IPS-15b (cell line): ENCODE results near the gene TMEM179B.
"Not testable (repeated sequence)": the region's sequence is repeated elsewhere in the genome, so short reads cannot be mapped to it uniquely, and the experiment has no call there.

Experiments used
- H3K27me3 ChIP-seq: one replicate; pipeline ENCODE4 v1.6.1; 2013; ENCODE audit warnings: low read length; ENCODE audit not compliant: control insufficient read depth, insufficient read depth
- H3K36me3 ChIP-seq: one replicate; pipeline ENCODE4 v1.6.1; 2013; ENCODE audit warnings: low read length; ENCODE audit not compliant: control insufficient read depth, insufficient read depth
- H3K4me1 ChIP-seq: one replicate; pipeline ENCODE4 v1.6.1; 2013; ENCODE audit warnings: mild to moderate bottlenecking, low read length; ENCODE audit not compliant: control insufficient read depth, insufficient read depth
- H3K4me3 ChIP-seq: one replicate; pipeline ENCODE4 v1.5.1; 2013; ENCODE audit warnings: low read depth, low read length
- H3K9ac ChIP-seq: one replicate; pipeline ENCODE4 v1.6.1; 2013; ENCODE audit warnings: low read depth, mild to moderate bottlenecking, low read length
- H3K9me3 ChIP-seq: one replicate; pipeline ENCODE4 v1.6.1; 2013; ENCODE audit warnings: mild to moderate bottlenecking, low read length; ENCODE audit not compliant: control insufficient read depth, insufficient read depth

The TMEM179B gene, protein sequence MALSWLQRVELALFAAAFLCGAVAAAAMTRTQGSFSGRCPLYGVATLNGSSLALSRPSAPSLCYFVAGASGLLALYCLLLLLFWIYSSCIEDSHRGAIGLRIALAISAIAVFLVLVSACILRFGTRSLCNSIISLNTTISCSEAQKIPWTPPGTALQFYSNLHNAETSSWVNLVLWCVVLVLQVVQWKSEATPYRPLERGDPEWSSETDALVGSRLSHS

DNA sequence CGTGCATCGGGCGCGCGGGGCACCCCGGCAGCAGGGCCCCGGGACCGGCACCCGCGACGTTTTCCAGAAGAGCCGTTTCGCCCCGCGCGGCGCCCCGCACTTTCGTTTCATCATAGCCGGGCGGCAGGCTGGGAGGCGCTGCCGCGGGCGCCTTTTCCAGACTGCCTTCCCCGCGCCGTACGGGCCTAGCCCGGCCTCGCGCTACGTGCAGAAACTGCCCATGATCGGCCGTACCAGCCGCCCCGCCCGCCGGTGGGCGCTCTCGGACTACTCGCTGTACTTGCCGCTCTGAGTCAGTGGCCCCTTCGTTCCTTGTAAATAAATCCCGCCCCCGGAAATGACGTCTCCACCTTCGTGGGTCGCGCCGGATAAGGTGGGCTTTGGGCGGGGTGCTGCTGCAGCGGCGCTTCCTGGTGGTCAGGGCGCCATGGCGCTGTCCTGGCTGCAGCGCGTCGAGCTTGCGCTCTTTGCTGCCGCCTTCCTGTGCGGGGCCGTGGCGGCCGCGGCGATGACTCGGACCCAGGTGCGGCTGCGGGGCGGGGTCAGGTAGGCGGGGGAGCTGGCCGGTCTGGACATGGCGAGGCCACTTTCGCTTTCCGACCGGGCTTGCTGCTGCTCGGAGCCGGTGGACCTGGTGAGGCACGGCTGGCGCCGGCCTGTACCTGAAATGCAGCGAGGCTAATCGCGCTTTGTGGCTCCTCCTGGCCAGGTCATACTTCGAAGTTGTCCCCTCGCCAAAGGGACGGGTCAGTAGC is at the start of gene TMEM179B:
TSS of gene TMEM179B (plus strand) at position 398 of the 755 bp plus-strand sequence. CDS start at position 428, 30 bp downstream.
- H3K4me3 ChIP-seq = peak within 1 kb of the TSS; percentile 79
- peaks cover 4% of the 10 kb centered on the region for H3K4me1 ChIP-seq
- H3K9me3 ChIP-seq = no peaks in the 10 kb centered on the region
- peak within 1 kb of the TSS; percentile 96 for H3K9ac ChIP-seq
- peaks cover 25% of the 10 kb centered on the region for H3K36me3 ChIP-seq
- H3K27me3 ChIP-seq = no peaks in the 10 kb centered on the region

DNA sequence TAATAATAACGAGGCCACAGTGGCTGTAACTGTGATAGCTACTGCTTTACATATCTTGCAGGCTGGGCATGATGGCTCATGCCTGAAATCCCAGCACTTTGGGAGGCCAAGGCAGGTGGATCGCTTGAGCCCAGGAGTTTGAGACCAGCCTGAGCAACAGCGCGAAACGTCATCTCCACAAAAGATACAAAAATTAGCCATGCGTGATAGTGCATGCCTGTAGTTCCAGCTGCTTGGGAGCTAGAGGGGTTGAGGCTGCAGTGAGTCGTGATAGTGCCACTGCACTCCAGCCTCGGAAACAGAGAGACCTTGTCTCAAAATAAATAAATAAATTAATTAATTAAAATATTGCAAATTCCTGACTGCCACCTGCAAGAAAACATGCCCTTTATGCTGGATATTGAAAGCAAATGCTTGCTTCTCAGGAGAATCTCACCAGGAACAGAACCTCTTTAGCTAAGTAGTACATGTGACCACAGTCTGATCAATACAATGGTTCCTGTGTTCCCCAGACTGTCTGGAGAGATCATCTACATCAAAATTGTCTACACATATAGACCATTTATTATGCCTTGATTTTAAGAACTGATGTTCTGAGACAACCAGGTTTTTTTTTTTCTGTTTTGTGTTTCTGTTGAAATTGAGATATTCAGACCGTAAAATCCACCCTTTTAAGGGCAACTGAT is 39.6 kb upstream of the TMEM179B start:
- Histone ChIP-seq H3K9ac (no peak overlapping the region), H3K27me3 (no peaks in the 10 kb centered on the region), H3K9me3 (no peaks in the 10 kb centered on the region), H3K36me3 (peaks cover 15% of the 10 kb centered on the region), H3K4me3 (no peak overlapping the region), H3K4me1 (no peaks in the 10 kb centered on the region)

DNA sequence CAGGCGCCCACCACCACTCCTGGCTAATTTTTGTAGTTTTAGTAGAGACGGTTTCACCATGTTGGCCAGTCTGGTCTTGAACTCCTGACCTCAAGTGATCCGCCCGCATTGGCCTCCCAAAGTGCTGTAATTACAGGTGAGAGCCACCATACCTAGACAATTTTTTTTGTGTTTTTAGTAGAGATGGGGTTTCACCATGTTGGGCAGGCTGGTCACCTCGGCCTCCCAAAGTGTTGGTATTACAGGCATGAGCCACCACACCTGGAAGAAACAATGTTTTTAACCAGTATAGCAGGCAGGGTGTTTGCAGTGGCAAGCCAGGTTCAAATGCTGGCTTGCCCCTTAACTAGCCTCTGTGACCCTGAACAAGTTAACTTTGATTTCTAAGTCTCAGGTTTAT is 37.3 kb upstream of the TMEM179B start:
- not testable (repeated sequence) for H3K27me3 ChIP-seq, H3K4me3 ChIP-seq, H3K4me1 ChIP-seq, H3K9ac ChIP-seq, H3K9me3 ChIP-seq
- peaks cover 22% of the 10 kb centered on the region for H3K36me3 ChIP-seq

DNA sequence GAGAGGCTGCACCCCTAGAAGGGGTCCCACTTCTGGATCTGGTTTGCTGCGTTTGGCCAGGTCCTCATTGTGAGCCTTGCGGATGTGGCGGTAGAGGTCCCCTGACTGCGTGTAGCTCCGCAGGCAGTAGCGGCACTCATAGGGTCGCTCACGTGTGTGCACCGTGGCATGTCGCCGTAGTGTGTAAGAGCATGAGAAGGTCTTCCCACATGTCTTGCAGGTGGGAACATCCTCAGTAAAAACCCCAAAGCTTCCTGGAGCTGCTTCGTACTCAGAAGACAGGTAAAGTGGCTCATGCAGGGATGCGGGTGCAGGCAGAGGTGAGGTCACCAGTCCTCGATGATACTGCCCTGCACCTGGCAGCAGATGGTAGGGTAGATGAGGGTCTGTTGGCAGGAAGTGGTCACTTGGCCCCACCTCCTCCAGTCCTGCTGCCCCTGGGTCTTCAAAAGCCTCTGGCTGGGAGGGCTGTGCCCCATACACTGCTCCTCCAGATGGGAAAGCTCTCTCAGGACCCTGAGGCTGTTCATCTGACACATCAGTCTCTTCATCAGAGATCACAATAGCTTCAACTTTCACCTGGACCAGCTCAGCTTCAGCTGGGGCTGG is 34.9 kb upstream of the TMEM179B start:
- H3K9me3 ChIP-seq = no peaks in the 10 kb centered on the region
- no peaks in the 10 kb centered on the region for H3K27me3 ChIP-seq
- peaks cover 22% of the 10 kb centered on the region for H3K36me3 ChIP-seq
- no peak overlapping the region for H3K4me3 ChIP-seq
- no peak overlapping the region for H3K9ac ChIP-seq
- H3K4me1 ChIP-seq = peaks cover 5% of the 10 kb centered on the region

DNA sequence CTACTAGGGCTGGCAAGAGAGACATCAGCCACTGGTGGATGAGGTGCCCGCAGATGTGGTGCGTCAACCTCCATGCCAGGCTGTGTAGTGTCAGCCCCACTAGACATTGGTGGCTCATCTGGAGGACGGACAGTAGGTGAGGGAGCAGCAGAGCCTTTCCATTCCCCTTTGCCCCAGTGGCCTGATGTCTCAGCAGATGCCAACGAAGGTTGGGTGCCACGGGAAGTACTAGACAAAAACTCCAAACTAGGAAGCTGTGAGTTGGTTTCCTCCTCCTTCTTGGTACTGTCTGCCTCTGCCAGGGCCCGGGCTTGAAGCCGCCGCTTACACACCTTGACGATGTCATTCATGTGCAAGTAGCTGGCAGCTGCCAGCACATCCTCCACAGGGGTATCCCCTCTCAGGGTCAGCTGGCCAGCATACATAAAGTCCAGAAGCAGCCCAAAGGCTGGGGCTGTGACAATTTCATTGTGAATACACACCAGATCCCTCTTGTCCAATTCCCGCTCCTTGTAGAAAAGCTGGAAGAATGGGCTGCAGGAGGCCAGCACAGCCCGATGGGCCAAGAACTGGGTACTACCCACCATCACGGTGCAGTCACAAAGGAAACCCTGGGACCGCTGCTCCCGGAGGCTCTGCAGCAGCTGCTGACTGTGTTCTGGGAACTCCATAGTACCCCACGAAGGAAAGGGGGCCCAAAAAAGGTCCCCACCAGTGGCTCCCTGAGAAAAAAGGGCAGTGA is 34.0 kb upstream of the TMEM179B start:
- Histone ChIP-seq H3K4me1 (peaks cover 5% of the 10 kb centered on the region), H3K4me3 (peak overlapping the region; percentile 96), H3K36me3 (peaks cover 22% of the 10 kb centered on the region), H3K27me3 (no peaks in the 10 kb centered on the region), H3K9ac (peak overlapping the region; percentile 26), H3K9me3 (no peaks in the 10 kb centered on the region)

DNA sequence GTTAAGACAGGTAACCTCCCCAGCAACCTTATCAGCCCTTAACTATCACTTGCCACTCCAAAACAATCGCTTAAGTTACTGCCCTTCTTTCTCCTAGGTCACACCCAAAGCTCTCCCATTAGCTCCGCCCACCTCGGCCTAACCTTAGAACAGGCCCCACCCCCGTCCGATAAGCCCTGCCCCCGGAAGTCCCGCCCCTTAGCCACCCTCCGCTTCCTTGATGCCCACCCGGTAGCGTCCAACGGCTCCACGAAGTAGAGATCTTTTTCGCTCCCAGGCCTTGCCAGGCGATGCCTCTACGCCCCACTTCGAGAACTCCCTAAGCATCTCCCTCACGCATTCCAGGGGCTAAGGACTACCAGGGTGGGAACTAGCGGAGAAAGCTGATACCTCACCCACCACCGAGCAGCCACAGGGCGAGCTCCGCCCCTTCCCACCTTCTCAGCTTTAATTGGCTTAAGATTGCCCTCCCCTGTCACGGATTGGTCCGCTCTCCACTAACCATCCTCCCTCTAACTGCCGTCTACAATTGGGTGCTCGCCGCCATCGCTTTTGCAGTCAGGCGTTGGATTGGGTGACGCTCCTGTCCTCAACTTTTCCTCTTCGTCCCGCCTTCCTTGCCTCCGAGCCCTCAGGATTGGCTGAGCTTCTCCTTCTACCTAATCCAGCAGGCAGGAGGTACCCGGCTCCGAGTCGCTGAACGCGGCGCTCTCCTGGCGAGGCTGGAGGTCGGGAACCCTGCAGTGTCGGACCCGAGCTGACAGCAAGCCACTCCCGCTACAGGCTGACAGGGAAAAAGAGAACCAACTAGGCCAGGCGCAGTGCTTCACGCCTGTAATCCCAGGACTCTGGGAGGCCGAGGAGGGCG is 33.2 kb upstream of the TMEM179B start, which contains the start of gene ZBTB3:
TSS of gene ZBTB3 (minus strand) at position 425 of the 868 bp plus-strand sequence. CDS start 496 bp downstream, outside the sequence.
- peaks cover 22% of the 10 kb centered on the region for H3K36me3 ChIP-seq
- H3K9ac ChIP-seq = peak within 1 kb of the TSS; percentile 74
- H3K4me3 ChIP-seq = peak within 1 kb of the TSS; percentile 96
- peaks cover 5% of the 10 kb centered on the region for H3K4me1 ChIP-seq
- no peaks in the 10 kb centered on the region for H3K27me3 ChIP-seq
- H3K9me3 ChIP-seq = no peaks in the 10 kb centered on the region

DNA sequence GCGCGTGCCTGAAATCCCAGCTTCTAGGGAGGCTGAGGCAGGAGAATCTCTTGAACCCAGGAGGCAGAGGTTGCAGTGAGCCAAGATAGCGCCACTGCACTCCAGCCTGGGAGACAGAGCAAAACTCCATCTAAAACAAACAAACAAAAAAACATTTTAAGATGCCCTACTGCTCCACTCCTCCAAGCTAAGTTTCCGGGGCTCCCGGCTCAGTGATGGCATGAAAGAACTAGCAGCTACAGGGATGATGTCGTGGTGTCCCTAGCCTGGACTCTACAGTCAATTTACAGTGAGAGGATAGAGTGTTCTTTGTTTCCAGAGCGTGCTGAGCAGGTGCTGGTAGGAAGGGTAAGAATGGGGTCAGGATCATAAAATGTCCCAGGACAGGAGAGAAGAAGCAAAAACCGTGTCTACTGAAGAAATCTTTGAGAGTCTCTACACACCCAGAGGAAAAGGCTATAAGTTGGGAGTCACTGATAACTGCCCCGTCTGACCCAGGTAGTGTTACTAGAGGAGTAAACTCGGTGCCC is 32.1 kb upstream of the TMEM179B start:
- Histone ChIP-seq H3K9me3 (no peaks in the 10 kb centered on the region), H3K4me1 (peaks cover 5% of the 10 kb centered on the region), H3K9ac (no peak overlapping the region), H3K4me3 (no peak overlapping the region), H3K36me3 (peaks cover 20% of the 10 kb centered on the region), H3K27me3 (no peaks in the 10 kb centered on the region)

DNA sequence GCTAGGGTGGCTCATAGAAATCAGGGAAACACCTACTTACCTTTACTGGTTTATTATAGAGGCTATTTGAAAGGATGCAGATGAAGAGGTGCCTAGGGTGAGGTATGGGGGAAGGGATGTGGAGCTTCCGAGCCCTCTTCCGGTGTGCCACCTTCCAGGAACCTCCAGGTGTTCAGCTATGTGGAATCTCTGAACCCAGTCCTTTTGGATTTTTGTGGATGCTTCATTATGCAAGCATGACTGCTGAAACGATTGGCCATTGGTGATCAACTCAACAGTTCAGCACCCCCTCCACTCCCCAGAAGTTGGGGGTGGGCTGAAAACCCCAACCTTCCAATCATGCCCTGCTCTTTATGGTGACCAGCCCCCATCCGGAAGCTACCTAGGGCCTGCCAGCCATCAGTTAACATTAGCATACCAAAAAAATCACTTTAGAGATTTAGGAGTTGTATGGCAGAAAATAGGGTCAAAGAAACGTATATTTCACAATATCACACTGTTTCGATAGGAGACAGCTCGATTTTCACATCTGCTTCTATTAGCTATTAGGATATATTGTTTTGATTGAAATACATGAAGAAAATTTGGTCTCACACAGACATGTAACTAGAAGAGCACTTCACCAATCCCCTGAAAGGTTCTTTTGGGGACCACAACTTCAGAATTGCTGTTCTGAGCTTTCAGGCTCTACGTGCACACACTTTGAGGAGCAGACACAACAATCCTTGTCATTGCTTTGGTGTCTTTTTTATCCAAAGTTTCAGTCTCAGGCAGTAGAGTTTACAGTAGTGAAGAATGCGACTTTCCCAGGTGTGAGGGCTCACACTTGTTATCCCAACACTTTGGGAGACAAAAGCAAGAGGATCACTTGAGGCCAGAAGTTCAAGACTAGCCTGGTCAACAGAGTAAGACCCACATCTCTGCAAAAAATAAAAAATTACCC is 29.1 kb upstream of the TMEM179B start:
- Histone ChIP-seq H3K27me3 (no peaks in the 10 kb centered on the region), H3K9ac (no peak overlapping the region), H3K4me1 (peaks cover 14% of the 10 kb centered on the region), H3K4me3 (peak overlapping the region; percentile 43), H3K9me3 (no peaks in the 10 kb centered on the region), H3K36me3 (peaks cover 6% of the 10 kb centered on the region)

DNA sequence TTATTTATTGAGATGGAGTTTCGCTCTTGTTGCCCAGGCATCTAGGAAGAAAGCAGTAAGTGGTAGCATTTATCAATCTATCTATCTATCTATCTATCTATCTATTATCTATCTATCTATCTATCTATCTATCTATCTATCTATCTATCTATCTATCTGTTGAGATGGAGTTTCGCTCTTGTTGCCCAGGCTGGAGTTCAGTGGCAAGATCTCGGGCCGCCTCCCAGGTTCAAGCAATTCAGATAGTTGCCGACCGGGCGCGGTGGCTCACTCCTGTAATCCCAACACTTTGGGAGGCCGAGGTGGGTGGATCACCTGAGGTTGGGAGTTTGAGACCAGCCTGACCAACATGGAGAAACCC is 26.4 kb upstream of the TMEM179B start:
- H3K4me1 ChIP-seq, H3K9ac ChIP-seq, H3K27me3 ChIP-seq, H3K9me3 ChIP-seq: not testable (repeated sequence)
- H3K4me3 ChIP-seq = peak overlapping the region; percentile 13
- peaks cover 10% of the 10 kb centered on the region for H3K36me3 ChIP-seq

DNA sequence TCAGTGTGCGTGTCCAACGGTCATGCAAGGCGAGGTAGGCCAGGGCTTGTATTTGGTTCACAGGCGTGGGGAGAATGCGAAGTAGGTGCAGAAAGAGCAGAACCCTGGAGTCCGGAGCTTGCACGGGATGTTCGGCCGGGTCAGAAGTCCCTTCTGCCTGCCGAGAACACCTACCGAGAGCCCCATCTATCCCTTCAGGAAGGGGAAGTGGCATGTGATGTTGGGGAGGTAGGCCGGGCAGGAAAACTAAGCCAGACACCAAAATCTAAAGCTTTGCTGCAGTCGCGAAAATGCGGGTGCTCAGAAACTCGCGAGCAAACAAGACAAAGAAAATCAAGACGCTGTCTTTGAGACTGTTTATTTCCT is 16.4 kb upstream of the TMEM179B start:
- H3K4me1 ChIP-seq = peaks cover 4% of the 10 kb centered on the region
- H3K36me3 ChIP-seq = peaks cover 20% of the 10 kb centered on the region
- H3K9me3 ChIP-seq = no peaks in the 10 kb centered on the region

More for the DNA sequence above, 16.4 kb upstream of the TMEM179B start:
- H3K27me3 ChIP-seq = no peaks in the 10 kb centered on the region
- peak overlapping the region; percentile 99 for H3K4me3 ChIP-seq
- H3K9ac ChIP-seq = peak overlapping the region; percentile 54
